HFF-Myc (cell line): ENCODE results near the gene MEIS2.

Experiments used
- DNase-seq: peaks from one replicate; pipeline ENCODE4 v3.0.0-alpha.2; 2011; ENCODE audit warnings: low read depth; ENCODE audit errors: extremely low read depth
- H3K4me3 ChIP-seq: replicated peaks from 2 replicates; pipeline ENCODE4 v1.5.1; 2011; ENCODE audit warnings: low read depth, mild to moderate bottlenecking, control low read depth, low read length
- CTCF ChIP-seq: IDR thresholded peaks from 2 replicates; pipeline ENCODE4 v1.5.1; 2012; ENCODE audit warnings: mild to moderate bottlenecking, low read depth, low read length, control low read depth; ENCODE audit errors: missing control alignments

MEIS2 gene

DNA sequence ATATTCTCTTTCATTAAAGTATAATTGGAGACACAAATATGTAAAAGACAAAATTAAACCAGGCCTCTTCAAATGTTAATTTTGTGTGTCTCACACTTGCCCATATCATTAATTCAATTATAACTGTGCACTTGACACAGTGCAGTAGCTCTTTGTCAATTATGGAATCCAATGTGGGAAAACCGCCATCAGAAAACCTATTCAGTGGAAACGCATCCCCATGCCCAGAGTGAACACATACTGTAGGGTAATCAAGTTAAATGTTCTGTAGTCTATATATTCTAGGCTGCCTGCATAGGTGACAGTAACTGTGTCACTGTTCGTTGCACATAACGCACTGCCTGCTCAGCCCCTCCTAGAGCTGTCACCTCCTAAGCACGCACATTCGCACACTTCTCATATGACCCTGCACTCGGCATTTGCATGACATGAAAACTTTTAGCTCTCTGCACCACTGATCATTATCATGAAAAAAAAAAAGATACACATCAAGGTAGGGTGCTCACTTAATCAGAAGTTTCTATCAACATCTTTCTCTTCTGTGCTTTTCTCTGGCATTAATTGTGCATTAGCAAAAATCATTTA, 63.2 kb downstream of the MEIS2 start:
- no peak for DNase-seq
- no peak for TF ChIP-seq CTCF
- no peak overlapping the region for H3K4me3 ChIP-seq

GRCh38 chr15:37034835-37035748, 65.3 kb downstream of the MEIS2 start:
- TF ChIP-seq CTCF: no peak
- DNase-seq: no peak
- no peak overlapping the region for H3K4me3 ChIP-seq

DNA sequence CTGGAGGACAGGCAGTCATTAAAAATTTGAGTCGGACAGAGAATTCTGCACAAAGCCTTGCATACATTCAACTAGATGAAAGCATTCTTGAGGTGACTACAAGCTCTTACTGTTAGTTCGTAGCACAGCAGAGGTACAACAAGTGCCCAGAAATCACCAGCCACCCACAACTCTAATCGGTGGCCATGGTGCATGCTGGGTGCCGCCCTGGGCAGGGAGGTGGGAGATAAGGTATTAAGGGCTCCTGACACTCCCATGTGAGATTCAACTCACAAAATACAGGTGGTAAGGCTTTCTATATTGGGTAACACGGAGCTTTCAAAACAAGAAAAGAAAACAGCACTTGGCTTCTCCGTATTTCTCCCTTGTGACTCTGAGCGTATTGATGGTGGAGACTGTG, 66.0 kb downstream of the MEIS2 start:
- no peak for DNase-seq
- H3K4me3 ChIP-seq: no peak overlapping the region

DNA sequence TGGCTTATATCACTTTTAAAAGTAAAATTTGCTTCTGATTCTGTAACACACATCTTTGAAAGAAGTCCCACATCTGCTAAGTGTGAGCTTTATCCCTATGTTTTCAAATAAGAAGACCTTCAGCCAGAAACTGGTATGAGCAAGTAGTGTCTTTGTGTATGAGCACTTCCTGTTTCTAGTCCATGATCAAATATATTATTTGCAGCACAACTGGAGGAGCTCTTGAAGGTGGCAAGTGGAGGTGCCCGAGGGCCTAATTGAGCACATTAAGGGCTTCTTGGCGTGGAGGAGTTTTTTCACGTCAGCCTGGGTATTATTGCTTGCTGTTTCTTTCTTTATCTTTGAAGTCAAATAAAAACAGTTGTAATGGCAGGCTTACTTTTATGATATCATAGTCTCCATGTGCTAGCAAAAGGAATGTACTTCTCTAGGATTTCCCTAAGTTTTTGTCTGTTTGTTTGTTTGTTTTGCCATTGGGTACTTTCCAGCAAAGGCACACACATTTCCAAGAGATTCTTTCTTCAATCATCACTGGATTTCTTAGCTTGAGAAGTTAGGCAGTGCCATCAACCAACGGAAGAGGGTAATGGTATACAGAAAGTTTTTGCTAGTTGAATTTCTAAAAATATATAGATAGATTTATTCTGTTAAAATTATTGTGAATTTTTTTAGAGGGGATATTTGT, 68.1 kb downstream of the MEIS2 start:
- no peak for TF ChIP-seq CTCF
- no peak overlapping the region for H3K4me3 ChIP-seq
- DNase-seq: no peak

More for the DNA sequence above, 66.0 kb downstream of the MEIS2 start:
- TF ChIP-seq CTCF: no peak

- no peak for TF ChIP-seq CTCF
- no peak overlapping the region for H3K4me3 ChIP-seq
- peak; percentile 42 for DNase-seq
Measured at GRCh38 chr15:37031198-37031597, 69.2 kb downstream of the MEIS2 start.

- H3K4me3 ChIP-seq: no peak overlapping the region
- no peak for TF ChIP-seq CTCF
- DNase-seq: peak; percentile 58
Measured at GRCh38 chr15:37028625-37029296, 71.6 kb downstream of the MEIS2 start.
